Astrocyte (in vitro differentiated cells and primary cell): Measurements from ENCODE around the gene RANBP17. TPM values are rescaled to one million over a fixed set of nuclear protein-coding genes. Genes with fewer than 3 reads are reported as not detected.

Experiments used
- DNase-seq: peaks from one replicate; pipeline ENCODE4 v3.0.0-alpha.2; 2010; ENCODE audit warnings: low read depth
- FAIRE-seq: peaks from 2 replicates; lab custom pipeline; 2011; peaks lifted over from hg19 to GRCh38; lab: Jason Lieb, UNC
- H2AFZ ChIP-seq: 2 replicates; pipeline ENCODE4 v1.6.0; 2012; ENCODE audit warnings: low read depth, low read length, inconsistent platforms
- H3K27ac ChIP-seq: 2 replicates; pipeline ENCODE4 v1.5.1; 2011; ENCODE audit warnings: low read depth, low read length, inconsistent platforms
- H3K27me3 ChIP-seq: 2 replicates; pipeline ENCODE4 v1.6.0; 2011; ENCODE audit warnings: low read length, inconsistent platforms; ENCODE audit not compliant: insufficient read depth
- H3K36me3 ChIP-seq: 2 replicates; pipeline ENCODE4 v1.5.1; 2011; ENCODE audit warnings: low read length, inconsistent platforms; ENCODE audit not compliant: insufficient read depth
- H3K4me1 ChIP-seq: 2 replicates; pipeline ENCODE4 v1.5.1; 2011; ENCODE audit warnings: low read length, inconsistent platforms; ENCODE audit not compliant: insufficient read depth
- H3K4me2 ChIP-seq: 2 replicates; pipeline ENCODE4 v1.6.0; 2012; ENCODE audit warnings: low read length, inconsistent platforms
- H3K4me3 ChIP-seq: 2 replicates; pipeline ENCODE4 v1.5.1; 2011; ENCODE audit warnings: low read depth, mild to moderate bottlenecking, low read length, inconsistent platforms; ENCODE audit not compliant: insufficient read depth
- H3K79me2 ChIP-seq: 2 replicates; pipeline ENCODE4 v1.6.0; 2012; ENCODE audit warnings: mild to moderate bottlenecking, low read length, inconsistent platforms; ENCODE audit not compliant: insufficient read depth
- H3K9ac ChIP-seq: 2 replicates; pipeline ENCODE4 v1.6.0; 2012; ENCODE audit warnings: mild to moderate bottlenecking, low read length, inconsistent platforms
- H3K9me3 ChIP-seq: 2 replicates; pipeline ENCODE4 v1.5.1; 2012; ENCODE audit warnings: low read depth, mild to moderate bottlenecking, low read length, inconsistent platforms; ENCODE audit not compliant: insufficient read depth
- H4K20me1 ChIP-seq: 2 replicates; pipeline ENCODE4 v1.6.0; 2012; ENCODE audit warnings: low read length, inconsistent platforms; ENCODE audit not compliant: insufficient read depth
- H3K27ac Mint-ChIP-seq: one replicate; pipeline ENCODE4 v1.8.0; 2021; ENCODE audit warnings: mild to moderate bottlenecking, mixed read lengths; ENCODE audit not compliant: unreplicated experiment
- H3K27me3 Mint-ChIP-seq: one replicate; pipeline ENCODE4 v1.8.0; 2021; ENCODE audit warnings: low read depth, mixed read lengths; ENCODE audit not compliant: unreplicated experiment
- H3K36me3 Mint-ChIP-seq: one replicate; pipeline ENCODE4 v1.8.0; 2021; ENCODE audit warnings: low read depth, mixed read lengths; ENCODE audit not compliant: unreplicated experiment
- H3K4me1 Mint-ChIP-seq: one replicate; pipeline ENCODE4 v1.8.0; 2021; ENCODE audit warnings: low read depth, mixed read lengths; ENCODE audit not compliant: unreplicated experiment
- H3K4me3 Mint-ChIP-seq: one replicate; pipeline ENCODE4 v1.8.0; 2021; ENCODE audit warnings: mild to moderate bottlenecking, moderate library complexity, mixed read lengths; ENCODE audit not compliant: unreplicated experiment
- H3K9me3 Mint-ChIP-seq: one replicate; pipeline ENCODE4 v1.8.0; 2021; ENCODE audit warnings: mild to moderate bottlenecking, mixed read lengths; ENCODE audit not compliant: unreplicated experiment
- EZH2 ChIP-seq: IDR thresholded peaks from 2 replicates; pipeline ENCODE4 v1.6.1; 2012; ENCODE audit warnings: mild to moderate bottlenecking, low read length, inconsistent platforms; ENCODE audit not compliant: insufficient read depth
- total RNA-seq: library from RNA; stranded (reverse); gene quantifications from 2 replicates; pipeline ENCODE4 v1.2.1, GENCODE V29; 2021
- TF ChIP-seq, protein P1 (sequence below): IDR thresholded peaks from 2 replicates; pipeline ENCODE4 v1.5.1; 2011; ENCODE audit warnings: low read depth, mild to moderate bottlenecking, inconsistent platforms, low read length, moderate library complexity; ENCODE audit not compliant: insufficient read depth

RANBP17 gene
- total RNA-seq, 1 donor from 2014 or later = 16.2 TPM

DNA sequence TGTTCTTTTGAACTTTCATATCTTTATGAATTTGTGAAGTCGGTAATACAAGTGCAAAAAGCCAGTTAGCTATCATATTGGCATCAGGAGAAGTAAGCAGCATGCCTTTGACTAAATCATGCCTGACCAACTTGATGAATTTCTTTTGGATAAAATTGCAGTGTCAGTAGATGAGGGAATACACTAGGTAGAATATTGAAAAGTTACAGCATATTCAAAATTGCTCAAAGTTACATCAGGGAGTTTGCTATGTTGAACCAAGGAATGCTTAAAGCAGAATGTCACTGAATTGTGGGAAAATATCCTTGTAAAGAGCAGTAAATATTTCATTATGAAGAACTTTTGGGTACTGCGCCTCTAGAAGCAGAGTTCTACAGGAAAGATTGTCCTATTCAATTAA, 360.1 kb downstream of the RANBP17 start:
- Mint-ChIP-seq H3K4me3 (no peak overlapping the region), H3K36me3 (no peaks in the 10 kb centered on the region), H3K9me3 (no peaks in the 10 kb centered on the region), H3K4me1 (no peaks in the 10 kb centered on the region), H3K27ac (no peak overlapping the region), H3K27me3 (no peaks in the 10 kb centered on the region)
- FAIRE-seq = no peak
- Histone ChIP-seq H3K27me3 (no peaks in the 10 kb centered on the region), H3K4me2 (no peak overlapping the region), H3K4me1 (no peaks in the 10 kb centered on the region), H3K79me2 (no peaks in the 10 kb centered on the region), H3K4me3 (no peak overlapping the region), H4K20me1 (no peaks in the 10 kb centered on the region), H3K9ac (no peak overlapping the region), H2AFZ (no peak overlapping the region), H3K36me3 (no peaks in the 10 kb centered on the region), H3K9me3 (no peaks in the 10 kb centered on the region), H3K27ac (no peak overlapping the region)
- TF ChIP-seq, protein P1, sequence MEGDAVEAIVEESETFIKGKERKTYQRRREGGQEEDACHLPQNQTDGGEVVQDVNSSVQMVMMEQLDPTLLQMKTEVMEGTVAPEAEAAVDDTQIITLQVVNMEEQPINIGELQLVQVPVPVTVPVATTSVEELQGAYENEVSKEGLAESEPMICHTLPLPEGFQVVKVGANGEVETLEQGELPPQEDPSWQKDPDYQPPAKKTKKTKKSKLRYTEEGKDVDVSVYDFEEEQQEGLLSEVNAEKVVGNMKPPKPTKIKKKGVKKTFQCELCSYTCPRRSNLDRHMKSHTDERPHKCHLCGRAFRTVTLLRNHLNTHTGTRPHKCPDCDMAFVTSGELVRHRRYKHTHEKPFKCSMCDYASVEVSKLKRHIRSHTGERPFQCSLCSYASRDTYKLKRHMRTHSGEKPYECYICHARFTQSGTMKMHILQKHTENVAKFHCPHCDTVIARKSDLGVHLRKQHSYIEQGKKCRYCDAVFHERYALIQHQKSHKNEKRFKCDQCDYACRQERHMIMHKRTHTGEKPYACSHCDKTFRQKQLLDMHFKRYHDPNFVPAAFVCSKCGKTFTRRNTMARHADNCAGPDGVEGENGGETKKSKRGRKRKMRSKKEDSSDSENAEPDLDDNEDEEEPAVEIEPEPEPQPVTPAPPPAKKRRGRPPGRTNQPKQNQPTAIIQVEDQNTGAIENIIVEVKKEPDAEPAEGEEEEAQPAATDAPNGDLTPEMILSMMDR = no peak
- no peak for TF ChIP-seq EZH2
- no peak for DNase-seq

DNA sequence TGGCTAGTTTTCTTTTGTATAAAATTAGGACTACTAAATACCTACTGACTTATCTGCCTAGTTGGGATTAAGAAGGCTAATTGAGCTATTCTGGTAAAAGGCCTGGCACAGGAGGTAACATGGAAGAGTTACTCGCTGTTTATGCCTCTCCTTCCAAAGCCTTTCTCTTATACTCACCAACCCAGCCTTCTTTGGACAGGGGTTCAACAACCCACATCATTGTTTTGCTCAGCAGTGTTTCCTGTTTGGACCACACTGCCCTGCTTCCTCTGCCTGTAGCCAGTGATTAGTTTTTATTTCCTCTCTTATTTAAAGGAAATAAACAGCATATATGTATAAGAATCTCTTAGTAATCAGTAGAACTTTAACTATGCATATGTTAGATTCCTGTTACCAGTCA, 362.1 kb downstream of the RANBP17 start:
- H2AFZ ChIP-seq = no peak overlapping the region
- FAIRE-seq (no peak), DNase-seq (no peak)
- H3K4me2 ChIP-seq = no peak overlapping the region
- H3K4me1 ChIP-seq = no peaks in the 10 kb centered on the region
- no peaks in the 10 kb centered on the region for H3K79me2 ChIP-seq
- Mint-ChIP-seq H3K4me3 (no peak overlapping the region), H3K27me3 (no peaks in the 10 kb centered on the region), H3K27ac (no peak overlapping the region), H3K4me1 (no peaks in the 10 kb centered on the region), H3K9me3 (no peaks in the 10 kb centered on the region), H3K36me3 (no peaks in the 10 kb centered on the region)
- H3K27me3 ChIP-seq = no peaks in the 10 kb centered on the region
- H3K36me3 ChIP-seq = no peaks in the 10 kb centered on the region
- TF ChIP-seq EZH2 = no peak
- TF ChIP-seq, protein P1 = no peak
- H3K27ac ChIP-seq = no peak overlapping the region
- no peak overlapping the region for H3K9ac ChIP-seq
- no peaks in the 10 kb centered on the region for H4K20me1 ChIP-seq
- H3K4me3 ChIP-seq = no peak overlapping the region
- no peaks in the 10 kb centered on the region for H3K9me3 ChIP-seq

DNA sequence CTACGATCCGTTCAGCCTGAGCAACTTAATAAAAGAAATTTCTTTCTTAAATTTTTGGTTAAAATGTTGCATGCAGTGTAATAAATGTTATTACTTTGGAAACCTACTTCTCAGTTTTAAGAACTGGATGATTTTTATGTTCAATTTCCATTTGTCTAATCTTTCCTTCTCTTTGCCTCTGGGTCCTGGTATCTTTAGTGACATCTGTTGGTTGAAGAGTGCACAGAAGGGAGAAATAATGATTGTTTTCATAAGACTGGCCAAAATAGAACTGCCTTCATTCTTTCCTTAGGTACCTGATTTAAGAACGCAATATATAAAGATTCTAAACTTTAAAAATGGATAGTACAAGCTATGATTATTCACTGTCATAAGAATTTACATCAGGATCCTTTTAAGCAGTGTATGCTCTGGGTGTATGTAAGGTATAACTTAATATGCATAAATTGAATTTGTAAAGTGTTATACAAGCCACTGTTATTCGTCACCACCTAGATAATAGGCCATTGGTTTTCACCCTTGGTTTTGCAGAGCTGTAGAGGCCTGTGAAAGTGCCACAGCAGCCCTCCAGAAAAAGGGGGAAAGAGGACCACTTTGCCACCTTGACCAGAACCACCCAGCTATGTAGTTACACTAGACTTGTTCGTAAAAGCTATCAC, 364.4 kb downstream of the RANBP17 start:
- TF ChIP-seq EZH2 = no peak
- TF ChIP-seq, protein P1 = peak; percentile 20

More for the DNA sequence above, 364.4 kb downstream of the RANBP17 start:
- FAIRE-seq = no peak
- Histone ChIP-seq H3K4me3 (no peak overlapping the region), H2AFZ (no peak overlapping the region), H3K4me1 (no peaks in the 10 kb centered on the region), H3K79me2 (no peaks in the 10 kb centered on the region), H3K27ac (no peak overlapping the region), H3K36me3 (no peaks in the 10 kb centered on the region), H3K4me2 (no peak overlapping the region), H3K9ac (no peak overlapping the region), H3K9me3 (no peaks in the 10 kb centered on the region), H3K27me3 (no peaks in the 10 kb centered on the region), H4K20me1 (no peaks in the 10 kb centered on the region)
- H3K27ac Mint-ChIP-seq = no peak overlapping the region
- H3K27me3 Mint-ChIP-seq = no peaks in the 10 kb centered on the region
- no peaks in the 10 kb centered on the region for H3K9me3 Mint-ChIP-seq
- DNase-seq = no peak
- H3K36me3 Mint-ChIP-seq = no peaks in the 10 kb centered on the region
- H3K4me1 Mint-ChIP-seq = no peaks in the 10 kb centered on the region
- H3K4me3 Mint-ChIP-seq = no peak overlapping the region
